ENCODE results near the gene NRIP2. TPM values are rescaled to one million over a fixed set of nuclear protein-coding genes. Genes with fewer than 3 reads are reported as not detected.

The NRIP2 gene
- total RNA-seq: not detected

- peak within 1 kb of the TSS in 1 of 4 donors; percentile 9 for H3K27ac ChIP-seq
- TF ChIP-seq, protein P1, sequence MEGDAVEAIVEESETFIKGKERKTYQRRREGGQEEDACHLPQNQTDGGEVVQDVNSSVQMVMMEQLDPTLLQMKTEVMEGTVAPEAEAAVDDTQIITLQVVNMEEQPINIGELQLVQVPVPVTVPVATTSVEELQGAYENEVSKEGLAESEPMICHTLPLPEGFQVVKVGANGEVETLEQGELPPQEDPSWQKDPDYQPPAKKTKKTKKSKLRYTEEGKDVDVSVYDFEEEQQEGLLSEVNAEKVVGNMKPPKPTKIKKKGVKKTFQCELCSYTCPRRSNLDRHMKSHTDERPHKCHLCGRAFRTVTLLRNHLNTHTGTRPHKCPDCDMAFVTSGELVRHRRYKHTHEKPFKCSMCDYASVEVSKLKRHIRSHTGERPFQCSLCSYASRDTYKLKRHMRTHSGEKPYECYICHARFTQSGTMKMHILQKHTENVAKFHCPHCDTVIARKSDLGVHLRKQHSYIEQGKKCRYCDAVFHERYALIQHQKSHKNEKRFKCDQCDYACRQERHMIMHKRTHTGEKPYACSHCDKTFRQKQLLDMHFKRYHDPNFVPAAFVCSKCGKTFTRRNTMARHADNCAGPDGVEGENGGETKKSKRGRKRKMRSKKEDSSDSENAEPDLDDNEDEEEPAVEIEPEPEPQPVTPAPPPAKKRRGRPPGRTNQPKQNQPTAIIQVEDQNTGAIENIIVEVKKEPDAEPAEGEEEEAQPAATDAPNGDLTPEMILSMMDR (IDR thresholded peaks at IDR 0.05): no peak
- no peak for TF ChIP-seq POLR2A (IDR thresholded peaks at IDR 0.05)
- no peak for DNase-seq
- no peaks in the 10 kb centered on the region for H3K27me3 ChIP-seq
- peaks cover 0 to 9% (median 0%) of the 10 kb centered on the region in 4 donors for H3K4me1 ChIP-seq
- H3K36me3 ChIP-seq: peaks cover 0 to 11% (median 0%) of the 10 kb centered on the region in 3 donors
- peak within 1 kb of the TSS in 1 of 4 donors; percentile 5 for H3K4me3 ChIP-seq
- no peaks in the 10 kb centered on the region for H3K9me3 ChIP-seq
These were observed at the start of gene NRIP2 for GRCh38 chr12:2834581-2835491. Gene NRIP2 (minus strand): TSS chr12:2835035. CDS start chr12:2834983, 52 bp downstream.

- Histone ChIP-seq H3K4me1 (peaks cover 0 to 16% (median 5%) of the 10 kb centered on the region in 4 donors), H3K27ac (no peak overlapping the region), H3K4me3 (no peak overlapping the region), H3K9me3 (no peaks in the 10 kb centered on the region), H3K27me3 (no peaks in the 10 kb centered on the region), H3K36me3 (no peaks in the 10 kb centered on the region)
- no peak for TF ChIP-seq POLR2A (IDR thresholded peaks at IDR 0.05)
- TF ChIP-seq, protein P1 (IDR thresholded peaks at IDR 0.05): no peak
- no peak for DNase-seq
These were observed 45.0 kb upstream of the NRIP2 start for GRCh38 chr12:2879853-2880252.

- TF ChIP-seq, protein P1 (IDR thresholded peaks at IDR 0.05): no peak
- no peak for TF ChIP-seq POLR2A (IDR thresholded peaks at IDR 0.05)
- Histone ChIP-seq H3K36me3 (no peaks in the 10 kb centered on the region), H3K27ac (peak overlapping the region; percentile 96 to 99 (median 96)), H3K4me3 (peak overlapping the region; percentile 95 to 99 (median 96)), H3K4me1 (peaks cover 0 to 16% (median 5%) of the 10 kb centered on the region in 4 donors), H3K27me3 (no peaks in the 10 kb centered on the region), H3K9me3 (no peaks in the 10 kb centered on the region)
- no peak for DNase-seq
These were observed 43.3 kb upstream of the NRIP2 start for GRCh38 chr12:2877953-2878732.

DNA sequence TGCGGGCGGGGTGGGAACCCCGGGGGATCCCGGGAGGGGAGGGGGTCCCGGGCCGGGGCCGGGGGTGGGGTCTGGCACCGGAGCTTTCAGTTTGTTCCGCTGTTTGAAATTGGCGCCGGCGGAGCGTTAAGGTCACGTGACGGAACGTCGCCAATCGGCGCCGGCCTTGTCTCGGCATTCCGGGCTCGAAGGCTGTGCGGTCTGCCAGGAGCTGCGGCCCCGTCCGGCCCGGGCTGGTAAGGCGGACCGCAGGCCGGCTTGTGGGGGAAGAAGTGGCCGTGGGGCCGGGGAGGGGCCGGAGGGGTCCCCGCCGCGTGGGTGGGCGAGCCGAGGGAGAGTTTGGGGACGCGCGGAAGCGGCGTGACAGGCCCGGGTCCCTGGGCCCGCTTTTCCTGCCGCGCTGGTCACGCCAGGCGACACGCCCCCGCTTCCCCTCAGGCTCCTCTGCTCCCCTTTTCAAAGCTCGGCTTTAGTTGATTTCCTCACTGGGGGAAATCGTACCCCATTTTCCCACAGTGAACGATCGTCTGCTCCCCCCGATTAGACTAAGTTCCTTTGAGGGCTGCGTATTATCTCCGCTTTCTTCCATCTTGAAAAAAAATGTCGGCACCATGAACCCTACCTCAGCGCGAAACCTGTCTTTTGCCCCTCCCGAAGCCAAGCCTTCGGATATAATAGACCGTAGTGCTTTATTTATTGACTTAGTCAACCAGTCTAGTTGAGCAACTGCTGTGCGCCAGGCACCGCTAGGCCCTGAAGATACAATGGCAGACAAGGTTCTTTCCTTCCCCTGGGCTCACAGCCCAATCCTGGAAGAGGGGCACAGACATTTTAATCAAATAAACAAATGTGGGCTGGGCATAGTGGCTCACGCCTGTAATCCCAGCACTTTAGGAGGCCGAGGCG lies 42.5 kb upstream of the NRIP2 start, which contains the start of the genes FOXM1 and RHNO1:
FOXM1 (minus strand) TSS at position 128 of the 906 bp plus-strand sequence. CDS start 2,696 bp downstream, outside the sequence.
RHNO1 (plus strand) TSS at position 177 of the 906 bp plus-strand sequence. CDS start 8,144 bp downstream, outside the sequence.
- DNase-seq: peak; percentile 88 to 96 (median 95)
- Histone ChIP-seq H3K9me3 (no peaks in the 10 kb centered on the region), H3K27me3 (no peaks in the 10 kb centered on the region), H3K27ac (peak within 1 kb of the TSS; percentile 96 to 99 (median 96)), H3K36me3 (no peaks in the 10 kb centered on the region), H3K4me1 (peaks cover 0 to 16% (median 5%) of the 10 kb centered on the region in 4 donors), H3K4me3 (peak within 1 kb of the TSS; percentile 95 to 99 (median 96))
- peak; percentile 60 to 78 for TF ChIP-seq POLR2A (IDR thresholded peaks at IDR 0.05)
- TF ChIP-seq, protein P1 (IDR thresholded peaks at IDR 0.05): peak in 3 of 6 experiments; percentile 15 to 33 (median 15)

All from Peyer's patch (tissue), 4 donors.